WTC11 (cell line): ENCODE results near the gene C10orf67.

Experiments
- CREB1 ChIP-seq: sonication (generic); formaldehyde crosslinking; IDR thresholded peaks from 2 replicates; pipeline ENCODE4 v1.8.0; 2023; ENCODE audit warnings: mild to moderate bottlenecking, missing genetic modification reagents
- FOXJ3 ChIP-seq: sonication (generic); formaldehyde crosslinking; IDR thresholded peaks from 2 replicates; pipeline ENCODE4 v1.9.0; 2021; ENCODE audit warnings: missing genetic modification reagents, mild to moderate bottlenecking, borderline replicate concordance
- HMGA2 ChIP-seq: fragments of 250-450 bp; sonication (Bioruptor Pico); IDR thresholded peaks from 2 replicates; pipeline ENCODE4 v1.4.0; 2021; ENCODE audit warnings: mild to moderate bottlenecking, moderate library complexity
- NFYB ChIP-seq: sonication (generic); formaldehyde crosslinking; conservative IDR thresholded peaks from 2 replicates; pipeline ENCODE4 v1.8.0; 2022; ENCODE audit warnings: low read depth, missing genetic modification reagents
- OVOL2 ChIP-seq: fragments of 250-450 bp; sonication (Bioruptor Pico); IDR thresholded peaks from 2 replicates; pipeline ENCODE4 v1.9.0; 2021; ENCODE audit warnings: mild to moderate bottlenecking, borderline replicate concordance
- ZNF138 ChIP-seq: sonication (generic); formaldehyde crosslinking; conservative IDR thresholded peaks from 2 replicates; pipeline ENCODE4 v1.8.1; 2022; ENCODE audit warnings: mild to moderate bottlenecking, moderate library complexity, missing genetic modification reagents
- TF ChIP-seq, protein P1 (sequence below): fragments of 200-600 bp; IDR thresholded peaks from 2 replicates; pipeline ENCODE4 v1.8.0; 2022; ENCODE audit warnings: antibody characterized with exemption
- TF ChIP-seq, protein P2 (sequence below): sonication (generic); formaldehyde crosslinking; IDR thresholded peaks from 2 replicates; pipeline ENCODE4 v1.8.0; 2022; ENCODE audit warnings: mild to moderate bottlenecking, missing genetic modification reagents
- TF ChIP-seq, protein P3 (sequence below): sonication (generic); formaldehyde crosslinking; IDR thresholded peaks from 2 replicates; pipeline ENCODE4 v1.8.0; 2022; ENCODE audit warnings: mild to moderate bottlenecking, missing genetic modification reagents
- TF ChIP-seq, protein P4 (sequence below): sonication (generic); formaldehyde crosslinking; IDR thresholded peaks from 2 replicates; pipeline ENCODE4 v1.8.0; 2022; ENCODE audit warnings: missing genetic modification reagents
- TF ChIP-seq, protein P5 (sequence below): sonication (generic); formaldehyde crosslinking; IDR thresholded peaks from 2 replicates; pipeline ENCODE4 v1.8.0; 2023; ENCODE audit warnings: mild to moderate bottlenecking, missing genetic modification reagents
- TF ChIP-seq, protein P6 (sequence below): sonication (generic); formaldehyde crosslinking; conservative IDR thresholded peaks from 2 replicates; pipeline ENCODE4 v1.8.1; 2023; ENCODE audit warnings: mild to moderate bottlenecking, low read depth, missing genetic modification reagents, moderate library complexity
- TF ChIP-seq, protein P7 (sequence below): sonication (generic); formaldehyde crosslinking; IDR thresholded peaks from 2 replicates; pipeline ENCODE4 v1.8.1; 2023; ENCODE audit warnings: mild to moderate bottlenecking, missing genetic modification reagents, moderate library complexity
- TF ChIP-seq, protein P8 (sequence below): sonication (generic); formaldehyde crosslinking; IDR thresholded peaks from 2 replicates; pipeline ENCODE4 v1.8.1; 2022; ENCODE audit warnings: low read depth, missing genetic modification reagents, borderline replicate concordance

DNA sequence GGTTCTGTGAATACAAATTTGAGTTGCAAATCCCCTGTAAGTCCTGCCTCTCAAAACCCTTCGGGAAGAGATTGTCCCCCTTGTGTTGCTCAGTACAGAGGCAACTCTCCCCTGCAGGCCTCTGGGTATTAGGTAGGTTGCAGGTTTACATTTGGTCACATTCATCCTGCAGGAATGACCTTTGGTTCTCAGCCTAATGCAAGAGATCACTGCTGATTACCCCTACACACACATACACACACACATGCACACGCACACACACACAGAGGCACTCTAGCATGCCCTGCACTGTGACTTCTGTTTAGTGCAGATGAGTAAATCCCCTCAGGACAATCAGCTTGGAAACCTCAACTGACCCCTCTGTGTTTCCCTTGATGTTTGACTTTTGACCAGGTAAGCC is 69.2 kb downstream of the C10orf67 start:
- no peak for TF ChIP-seq OVOL2 (CRISPR knock-in tag)
- no peak for TF ChIP-seq NFYB (CRISPR knock-in tag)
- TF ChIP-seq, protein P1, sequence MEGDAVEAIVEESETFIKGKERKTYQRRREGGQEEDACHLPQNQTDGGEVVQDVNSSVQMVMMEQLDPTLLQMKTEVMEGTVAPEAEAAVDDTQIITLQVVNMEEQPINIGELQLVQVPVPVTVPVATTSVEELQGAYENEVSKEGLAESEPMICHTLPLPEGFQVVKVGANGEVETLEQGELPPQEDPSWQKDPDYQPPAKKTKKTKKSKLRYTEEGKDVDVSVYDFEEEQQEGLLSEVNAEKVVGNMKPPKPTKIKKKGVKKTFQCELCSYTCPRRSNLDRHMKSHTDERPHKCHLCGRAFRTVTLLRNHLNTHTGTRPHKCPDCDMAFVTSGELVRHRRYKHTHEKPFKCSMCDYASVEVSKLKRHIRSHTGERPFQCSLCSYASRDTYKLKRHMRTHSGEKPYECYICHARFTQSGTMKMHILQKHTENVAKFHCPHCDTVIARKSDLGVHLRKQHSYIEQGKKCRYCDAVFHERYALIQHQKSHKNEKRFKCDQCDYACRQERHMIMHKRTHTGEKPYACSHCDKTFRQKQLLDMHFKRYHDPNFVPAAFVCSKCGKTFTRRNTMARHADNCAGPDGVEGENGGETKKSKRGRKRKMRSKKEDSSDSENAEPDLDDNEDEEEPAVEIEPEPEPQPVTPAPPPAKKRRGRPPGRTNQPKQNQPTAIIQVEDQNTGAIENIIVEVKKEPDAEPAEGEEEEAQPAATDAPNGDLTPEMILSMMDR = no peak
- TF ChIP-seq, protein P2, sequence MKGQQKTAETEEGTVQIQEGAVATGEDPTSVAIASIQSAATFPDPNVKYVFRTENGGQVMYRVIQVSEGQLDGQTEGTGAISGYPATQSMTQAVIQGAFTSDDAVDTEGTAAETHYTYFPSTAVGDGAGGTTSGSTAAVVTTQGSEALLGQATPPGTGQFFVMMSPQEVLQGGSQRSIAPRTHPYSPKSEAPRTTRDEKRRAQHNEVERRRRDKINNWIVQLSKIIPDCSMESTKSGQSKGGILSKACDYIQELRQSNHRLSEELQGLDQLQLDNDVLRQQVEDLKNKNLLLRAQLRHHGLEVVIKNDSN (CRISPR knock-in tag) = no peak
- TF ChIP-seq, protein P3, sequence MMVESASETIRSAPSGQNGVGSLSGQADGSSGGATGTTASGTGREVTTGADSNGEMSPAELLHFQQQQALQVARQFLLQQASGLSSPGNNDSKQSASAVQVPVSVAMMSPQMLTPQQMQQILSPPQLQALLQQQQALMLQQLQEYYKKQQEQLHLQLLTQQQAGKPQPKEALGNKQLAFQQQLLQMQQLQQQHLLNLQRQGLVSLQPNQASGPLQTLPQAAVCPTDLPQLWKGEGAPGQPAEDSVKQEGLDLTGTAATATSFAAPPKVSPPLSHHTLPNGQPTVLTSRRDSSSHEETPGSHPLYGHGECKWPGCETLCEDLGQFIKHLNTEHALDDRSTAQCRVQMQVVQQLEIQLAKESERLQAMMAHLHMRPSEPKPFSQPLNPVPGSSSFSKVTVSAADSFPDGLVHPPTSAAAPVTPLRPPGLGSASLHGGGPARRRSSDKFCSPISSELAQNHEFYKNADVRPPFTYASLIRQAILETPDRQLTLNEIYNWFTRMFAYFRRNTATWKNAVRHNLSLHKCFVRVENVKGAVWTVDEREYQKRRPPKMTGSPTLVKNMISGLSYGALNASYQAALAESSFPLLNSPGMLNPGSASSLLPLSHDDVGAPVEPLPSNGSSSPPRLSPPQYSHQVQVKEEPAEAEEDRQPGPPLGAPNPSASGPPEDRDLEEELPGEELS (CRISPR knock-in tag) = no peak
- TF ChIP-seq FOXJ3 (CRISPR knock-in tag) = no peak
- TF ChIP-seq, protein P4, sequence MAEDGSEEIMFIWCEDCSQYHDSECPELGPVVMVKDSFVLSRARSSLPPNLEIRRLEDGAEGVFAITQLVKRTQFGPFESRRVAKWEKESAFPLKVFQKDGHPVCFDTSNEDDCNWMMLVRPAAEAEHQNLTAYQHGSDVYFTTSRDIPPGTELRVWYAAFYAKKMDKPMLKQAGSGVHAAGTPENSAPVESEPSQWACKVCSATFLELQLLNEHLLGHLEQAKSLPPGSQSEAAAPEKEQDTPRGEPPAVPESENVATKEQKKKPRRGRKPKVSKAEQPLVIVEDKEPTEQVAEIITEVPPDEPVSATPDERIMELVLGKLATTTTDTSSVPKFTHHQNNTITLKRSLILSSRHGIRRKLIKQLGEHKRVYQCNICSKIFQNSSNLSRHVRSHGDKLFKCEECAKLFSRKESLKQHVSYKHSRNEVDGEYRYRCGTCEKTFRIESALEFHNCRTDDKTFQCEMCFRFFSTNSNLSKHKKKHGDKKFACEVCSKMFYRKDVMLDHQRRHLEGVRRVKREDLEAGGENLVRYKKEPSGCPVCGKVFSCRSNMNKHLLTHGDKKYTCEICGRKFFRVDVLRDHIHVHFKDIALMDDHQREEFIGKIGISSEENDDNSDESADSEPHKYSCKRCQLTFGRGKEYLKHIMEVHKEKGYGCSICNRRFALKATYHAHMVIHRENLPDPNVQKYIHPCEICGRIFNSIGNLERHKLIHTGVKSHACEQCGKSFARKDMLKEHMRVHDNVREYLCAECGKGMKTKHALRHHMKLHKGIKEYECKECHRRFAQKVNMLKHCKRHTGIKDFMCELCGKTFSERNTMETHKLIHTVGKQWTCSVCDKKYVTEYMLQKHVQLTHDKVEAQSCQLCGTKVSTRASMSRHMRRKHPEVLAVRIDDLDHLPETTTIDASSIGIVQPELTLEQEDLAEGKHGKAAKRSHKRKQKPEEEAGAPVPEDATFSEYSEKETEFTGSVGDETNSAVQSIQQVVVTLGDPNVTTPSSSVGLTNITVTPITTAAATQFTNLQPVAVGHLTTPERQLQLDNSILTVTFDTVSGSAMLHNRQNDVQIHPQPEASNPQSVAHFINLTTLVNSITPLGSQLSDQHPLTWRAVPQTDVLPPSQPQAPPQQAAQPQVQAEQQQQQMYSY = no peak
- TF ChIP-seq ZNF138 = no peak
- TF ChIP-seq, protein P5, sequence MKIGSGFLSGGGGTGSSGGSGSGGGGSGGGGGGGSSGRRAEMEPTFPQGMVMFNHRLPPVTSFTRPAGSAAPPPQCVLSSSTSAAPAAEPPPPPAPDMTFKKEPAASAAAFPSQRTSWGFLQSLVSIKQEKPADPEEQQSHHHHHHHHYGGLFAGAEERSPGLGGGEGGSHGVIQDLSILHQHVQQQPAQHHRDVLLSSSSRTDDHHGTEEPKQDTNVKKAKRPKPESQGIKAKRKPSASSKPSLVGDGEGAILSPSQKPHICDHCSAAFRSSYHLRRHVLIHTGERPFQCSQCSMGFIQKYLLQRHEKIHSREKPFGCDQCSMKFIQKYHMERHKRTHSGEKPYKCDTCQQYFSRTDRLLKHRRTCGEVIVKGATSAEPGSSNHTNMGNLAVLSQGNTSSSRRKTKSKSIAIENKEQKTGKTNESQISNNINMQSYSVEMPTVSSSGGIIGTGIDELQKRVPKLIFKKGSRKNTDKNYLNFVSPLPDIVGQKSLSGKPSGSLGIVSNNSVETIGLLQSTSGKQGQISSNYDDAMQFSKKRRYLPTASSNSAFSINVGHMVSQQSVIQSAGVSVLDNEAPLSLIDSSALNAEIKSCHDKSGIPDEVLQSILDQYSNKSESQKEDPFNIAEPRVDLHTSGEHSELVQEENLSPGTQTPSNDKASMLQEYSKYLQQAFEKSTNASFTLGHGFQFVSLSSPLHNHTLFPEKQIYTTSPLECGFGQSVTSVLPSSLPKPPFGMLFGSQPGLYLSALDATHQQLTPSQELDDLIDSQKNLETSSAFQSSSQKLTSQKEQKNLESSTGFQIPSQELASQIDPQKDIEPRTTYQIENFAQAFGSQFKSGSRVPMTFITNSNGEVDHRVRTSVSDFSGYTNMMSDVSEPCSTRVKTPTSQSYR (CRISPR knock-in tag) = no peak
- no peak for TF ChIP-seq HMGA2 (CRISPR knock-in tag)
- TF ChIP-seq, protein P6, sequence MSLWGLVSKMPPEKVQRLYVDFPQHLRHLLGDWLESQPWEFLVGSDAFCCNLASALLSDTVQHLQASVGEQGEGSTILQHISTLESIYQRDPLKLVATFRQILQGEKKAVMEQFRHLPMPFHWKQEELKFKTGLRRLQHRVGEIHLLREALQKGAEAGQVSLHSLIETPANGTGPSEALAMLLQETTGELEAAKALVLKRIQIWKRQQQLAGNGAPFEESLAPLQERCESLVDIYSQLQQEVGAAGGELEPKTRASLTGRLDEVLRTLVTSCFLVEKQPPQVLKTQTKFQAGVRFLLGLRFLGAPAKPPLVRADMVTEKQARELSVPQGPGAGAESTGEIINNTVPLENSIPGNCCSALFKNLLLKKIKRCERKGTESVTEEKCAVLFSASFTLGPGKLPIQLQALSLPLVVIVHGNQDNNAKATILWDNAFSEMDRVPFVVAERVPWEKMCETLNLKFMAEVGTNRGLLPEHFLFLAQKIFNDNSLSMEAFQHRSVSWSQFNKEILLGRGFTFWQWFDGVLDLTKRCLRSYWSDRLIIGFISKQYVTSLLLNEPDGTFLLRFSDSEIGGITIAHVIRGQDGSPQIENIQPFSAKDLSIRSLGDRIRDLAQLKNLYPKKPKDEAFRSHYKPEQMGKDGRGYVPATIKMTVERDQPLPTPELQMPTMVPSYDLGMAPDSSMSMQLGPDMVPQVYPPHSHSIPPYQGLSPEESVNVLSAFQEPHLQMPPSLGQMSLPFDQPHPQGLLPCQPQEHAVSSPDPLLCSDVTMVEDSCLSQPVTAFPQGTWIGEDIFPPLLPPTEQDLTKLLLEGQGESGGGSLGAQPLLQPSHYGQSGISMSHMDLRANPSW = no peak
- TF ChIP-seq, protein P7, sequence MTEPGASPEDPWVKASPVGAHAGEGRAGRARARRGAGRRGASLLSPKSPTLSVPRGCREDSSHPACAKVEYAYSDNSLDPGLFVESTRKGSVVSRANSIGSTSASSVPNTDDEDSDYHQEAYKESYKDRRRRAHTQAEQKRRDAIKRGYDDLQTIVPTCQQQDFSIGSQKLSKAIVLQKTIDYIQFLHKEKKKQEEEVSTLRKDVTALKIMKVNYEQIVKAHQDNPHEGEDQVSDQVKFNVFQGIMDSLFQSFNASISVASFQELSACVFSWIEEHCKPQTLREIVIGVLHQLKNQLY (CRISPR knock-in tag) = no peak
- no peak for TF ChIP-seq CREB1 (CRISPR knock-in tag)
- TF ChIP-seq, protein P8, sequence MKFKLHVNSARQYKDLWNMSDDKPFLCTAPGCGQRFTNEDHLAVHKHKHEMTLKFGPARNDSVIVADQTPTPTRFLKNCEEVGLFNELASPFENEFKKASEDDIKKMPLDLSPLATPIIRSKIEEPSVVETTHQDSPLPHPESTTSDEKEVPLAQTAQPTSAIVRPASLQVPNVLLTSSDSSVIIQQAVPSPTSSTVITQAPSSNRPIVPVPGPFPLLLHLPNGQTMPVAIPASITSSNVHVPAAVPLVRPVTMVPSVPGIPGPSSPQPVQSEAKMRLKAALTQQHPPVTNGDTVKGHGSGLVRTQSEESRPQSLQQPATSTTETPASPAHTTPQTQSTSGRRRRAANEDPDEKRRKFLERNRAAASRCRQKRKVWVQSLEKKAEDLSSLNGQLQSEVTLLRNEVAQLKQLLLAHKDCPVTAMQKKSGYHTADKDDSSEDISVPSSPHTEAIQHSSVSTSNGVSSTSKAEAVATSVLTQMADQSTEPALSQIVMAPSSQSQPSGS = no peak
